ENCODE results near the gene ITGA5.

GRCh38 chr12:54387114-54387467 lies 32.0 kb downstream of the ITGA5 start:
- no peak for TF ChIP-seq CTCF (conservative IDR thresholded peaks at IDR 0.05; ENCODE audit: low read depth in 2 of 2)
- TF ChIP-seq ETS1 (IDR thresholded peaks at IDR 0.05), result no peak
- TF ChIP-seq POLR2AphosphoS5 (IDR thresholded peaks at IDR 0.05; ENCODE audit: low read depth), result no peak
- TF ChIP-seq STAT1 (IDR thresholded peaks at IDR 0.05; ENCODE audit: unreplicated experiment), result no peak
- TF ChIP-seq EZH2 (IDR thresholded peaks at IDR 0.05; ENCODE audit: low read depth, unreplicated experiment), result no peak
- TF ChIP-seq EZH2phosphoT487 (IDR thresholded peaks at IDR 0.05; ENCODE audit: unreplicated experiment), result no peak
- no peak for TF ChIP-seq REST (IDR thresholded peaks at IDR 0.05; ENCODE audit: unreplicated experiment)
- TF ChIP-seq JUNB (IDR thresholded peaks at IDR 0.05; ENCODE audit: unreplicated experiment), result no peak
